ENCODE results near the gene TNFRSF12A.
"Not testable (repeated sequence)": the region's sequence is repeated elsewhere in the genome, so short reads cannot be mapped to it uniquely, and the experiment has no call there.

Gene TNFRSF12A

GRCh38 chr16:3069146-3069545, 49.0 kb downstream of the TNFRSF12A start:
- DNase-seq: not testable (repeated sequence)

- no peak for DNase-seq
Measured at GRCh38 chr16:3070608-3071111, 50.5 kb downstream of the TNFRSF12A start.

GRCh38 chr16:3071655-3072054, 51.5 kb downstream of the TNFRSF12A start:
- no peak for DNase-seq

Measured in NCI-H1694 (cell line).